ENCODE data around the gene MCF2L2.
"Not testable (repeated sequence)": the region's sequence is repeated elsewhere in the genome, so short reads cannot be mapped to it uniquely, and the experiment has no call there.

The MCF2L2 gene

DNA sequence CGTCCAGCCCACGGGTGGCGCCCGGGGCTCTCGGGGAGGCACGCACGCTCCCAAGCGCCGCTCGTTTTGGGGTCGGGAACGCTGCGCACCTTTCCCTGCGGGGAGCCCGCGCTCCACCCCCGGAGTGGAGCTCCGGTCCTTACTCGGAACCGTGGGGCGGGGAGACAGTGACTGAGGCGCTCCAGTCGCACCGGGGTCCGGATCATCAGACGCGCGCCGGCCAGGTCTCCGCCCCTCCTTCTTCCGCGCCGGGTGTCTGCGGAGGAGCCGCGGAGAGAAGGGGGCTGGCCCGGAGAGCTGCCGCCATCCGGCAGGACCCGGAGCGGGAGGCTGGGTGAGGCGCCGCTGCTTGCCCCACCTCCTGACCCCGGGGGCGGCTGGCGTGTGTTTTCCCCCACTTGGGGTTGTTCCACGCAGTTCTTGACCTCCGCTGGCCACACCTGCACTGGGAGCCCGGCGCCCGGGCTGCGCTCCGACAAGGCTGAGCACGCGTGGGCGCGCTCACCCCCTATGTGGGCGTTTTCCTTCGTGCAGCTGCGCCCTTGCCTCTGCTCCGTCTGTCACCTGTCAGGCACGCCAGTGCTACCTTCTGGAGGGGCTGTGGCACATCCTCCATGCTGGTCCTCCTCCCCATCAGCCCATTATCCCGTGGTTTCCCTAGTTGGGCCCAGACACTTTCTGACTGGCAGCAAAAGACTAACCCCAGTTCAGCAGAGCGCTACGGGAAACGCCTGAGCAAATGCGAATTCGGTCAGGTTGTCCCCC lies at the start of gene MCF2L2:
MCF2L2 (minus strand) TSS at position 173 of the 765 bp plus-strand sequence. CDS start 642 bp downstream, outside the sequence.
- no peak for DNase-seq (ENCODE audit: low spot score)

DNA sequence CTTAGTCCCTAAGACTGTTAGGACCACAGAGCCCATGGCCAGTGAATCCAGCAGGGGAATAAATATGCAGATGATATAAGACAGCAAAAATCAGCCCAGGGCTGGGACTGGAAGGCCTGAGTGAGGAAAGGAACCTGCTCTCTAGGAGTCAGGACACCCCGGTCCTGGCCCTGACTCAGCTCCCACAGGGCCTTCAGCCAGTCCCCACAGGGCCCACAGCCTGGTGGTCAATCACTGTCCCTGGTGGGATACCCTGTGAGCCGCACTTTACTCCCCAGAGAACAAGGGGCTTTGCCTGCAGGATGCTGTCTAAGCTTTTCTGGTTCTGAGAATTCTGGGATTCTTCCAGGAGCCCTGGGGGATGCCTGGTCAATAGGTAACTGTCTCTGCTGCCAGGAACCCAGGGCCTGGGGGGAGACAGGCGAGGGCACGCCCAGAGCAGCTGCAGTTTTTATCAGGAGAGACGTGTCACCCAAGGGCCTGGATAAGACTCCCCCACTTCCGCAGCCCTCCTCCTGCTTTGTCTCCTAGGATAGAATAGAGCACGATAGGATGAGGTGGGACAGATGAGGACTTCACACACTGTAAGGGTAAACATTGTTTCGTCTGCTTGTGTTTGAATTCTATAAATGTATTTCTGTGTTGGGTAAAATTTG lies 49.5 kb upstream of the MCF2L2 start:
- no peak for DNase-seq (ENCODE audit: low spot score)

DNA sequence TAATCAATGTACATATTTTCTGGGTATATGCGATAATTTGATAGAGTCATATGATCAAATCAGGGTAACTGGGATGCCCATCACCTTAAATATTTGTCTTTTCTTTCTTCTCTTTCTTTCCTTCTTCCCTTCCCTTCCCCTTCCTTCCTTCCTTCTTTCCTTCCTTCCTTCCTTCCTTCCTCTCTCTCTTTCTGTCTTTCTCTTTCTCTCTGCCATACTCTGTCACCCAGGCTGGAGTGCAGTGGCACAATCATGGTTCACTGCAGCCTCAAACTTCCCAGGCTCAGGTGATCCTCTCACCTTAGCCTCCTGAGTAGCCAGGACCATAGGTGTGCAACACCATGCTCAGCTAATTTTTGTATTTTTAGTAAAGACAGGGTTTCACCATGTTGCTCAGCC lies 47.3 kb upstream of the MCF2L2 start:
- not testable (repeated sequence) for DNase-seq (ENCODE audit: low spot score)

GRCh38 chr3:183475016-183475763 lies 46.8 kb upstream of the MCF2L2 start:
- no peak for DNase-seq (ENCODE audit: low spot score)

DNA sequence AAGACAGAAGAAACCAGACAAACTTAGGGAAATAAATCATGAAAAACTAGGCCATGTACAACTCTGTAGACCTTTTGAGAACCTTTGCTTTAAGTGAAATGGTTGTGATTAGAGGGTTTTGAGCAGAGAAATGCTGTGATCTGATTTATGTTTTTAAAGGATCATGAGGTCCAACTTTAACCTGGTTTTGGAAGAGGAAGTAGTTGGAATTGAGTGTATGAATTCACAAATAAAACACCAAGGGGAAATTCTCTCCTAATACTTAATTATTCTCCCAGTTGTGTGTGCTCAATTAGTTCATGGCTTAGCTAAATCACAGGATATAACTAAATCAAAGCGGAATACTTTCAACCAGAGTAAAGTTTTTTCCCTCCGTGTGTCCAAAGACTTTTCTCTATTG lies 45.5 kb upstream of the MCF2L2 start:
- no peak for DNase-seq (ENCODE audit: low spot score)

DNA sequence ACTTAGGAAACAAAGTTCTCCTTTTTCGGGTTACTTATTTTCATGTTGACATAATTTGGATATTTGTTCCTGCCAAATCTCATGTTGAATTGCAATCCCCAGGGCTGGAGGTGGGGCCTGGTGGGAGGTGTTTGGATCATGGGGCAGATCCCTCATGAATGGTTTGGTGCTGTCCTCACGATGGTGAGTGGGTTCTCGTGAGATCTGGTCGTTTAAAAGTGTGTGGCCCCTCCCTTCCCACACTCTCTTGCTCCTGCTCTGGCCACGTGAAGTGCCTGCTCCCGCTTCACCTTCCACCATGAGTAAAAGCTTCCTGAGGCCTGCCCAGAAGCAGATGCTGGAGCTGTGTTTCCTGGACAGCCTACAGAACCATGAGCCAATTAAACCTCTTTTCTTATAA lies 43.7 kb upstream of the MCF2L2 start:
- no peak for DNase-seq (ENCODE audit: low spot score)

GRCh38 chr3:183468424-183468823 lies 40.0 kb upstream of the MCF2L2 start:
- no peak for DNase-seq (ENCODE audit: low spot score)

- no peak for DNase-seq (ENCODE audit: low spot score)
Observed at GRCh38 chr3:183466575-183466974, 38.2 kb upstream of the MCF2L2 start.

GRCh38 chr3:183465710-183466109 lies 37.3 kb upstream of the MCF2L2 start:
- not testable (repeated sequence) for DNase-seq (ENCODE audit: low spot score)

- no peak for DNase-seq (ENCODE audit: low spot score)
Observed at GRCh38 chr3:183464480-183464879, 36.1 kb upstream of the MCF2L2 start.

DNA sequence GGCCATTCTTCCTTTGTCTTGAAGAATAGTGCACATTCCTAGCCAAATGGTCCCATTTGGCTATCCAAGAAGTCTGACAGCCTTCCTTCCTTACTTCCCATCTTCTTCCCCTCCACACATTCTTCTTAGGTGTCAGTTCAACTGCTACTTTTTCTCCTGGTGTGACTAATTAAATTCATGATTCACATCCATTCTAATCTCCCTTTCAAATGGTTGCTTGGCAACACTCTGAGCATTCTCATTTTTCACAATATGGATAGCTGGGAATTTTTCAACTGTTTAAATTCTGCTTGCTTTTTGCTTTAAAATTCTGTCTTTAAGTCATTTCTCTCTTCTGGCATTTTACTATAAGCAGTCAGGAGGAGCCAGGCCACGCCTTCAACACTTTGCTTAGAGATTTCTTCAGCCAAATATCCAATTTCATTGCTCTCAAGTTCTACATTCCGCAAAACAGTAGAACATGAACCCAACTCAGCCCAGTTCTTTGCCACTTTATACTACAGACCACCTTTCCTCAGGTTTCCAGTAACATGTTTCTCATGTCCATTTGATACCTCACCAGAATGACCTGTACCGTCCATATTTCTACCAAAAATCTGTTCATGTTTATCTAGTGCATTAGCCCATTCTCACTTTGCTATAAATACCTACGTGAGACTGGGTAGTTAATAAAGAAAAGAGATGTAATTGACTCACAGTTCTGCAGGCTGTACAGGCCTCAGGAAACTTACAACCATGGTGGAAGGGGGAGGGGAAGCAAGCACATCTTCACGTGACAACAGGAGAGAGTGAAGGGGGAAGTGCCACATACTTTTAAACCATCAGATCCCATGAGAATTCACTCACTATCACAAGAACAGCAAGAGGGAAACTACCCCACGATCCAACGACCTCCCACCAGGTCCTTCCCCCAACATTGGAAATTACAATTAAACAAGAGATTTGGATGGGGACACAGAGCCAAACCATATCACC lies 31.9 kb upstream of the MCF2L2 start:
- DNase-seq (ENCODE audit: low spot score), result no peak

DNA sequence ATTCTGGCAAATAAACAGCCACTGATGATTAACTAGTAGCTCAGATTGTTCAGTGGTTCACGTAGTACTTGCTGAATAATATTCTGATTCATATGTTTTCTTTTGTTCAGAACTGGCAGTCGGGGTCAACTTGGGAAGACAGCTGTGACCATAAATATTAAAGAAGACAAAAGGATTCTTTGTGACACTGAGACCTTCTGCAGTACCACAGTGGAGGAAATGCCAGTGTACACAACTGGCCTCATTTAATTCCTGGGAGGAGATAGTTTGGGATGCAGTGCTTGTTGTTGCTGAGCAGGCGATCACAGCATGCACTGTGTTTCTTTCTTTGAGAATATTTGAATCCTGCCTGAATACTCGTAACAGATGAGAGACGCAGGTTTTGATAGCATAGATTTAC lies 26.7 kb upstream of the MCF2L2 start:
- DNase-seq (ENCODE audit: low spot score), result peak; percentile 96

GRCh38 chr3:183454064-183454463 lies 25.6 kb upstream of the MCF2L2 start:
- DNase-seq (ENCODE audit: low spot score), result no peak

GRCh38 chr3:183449791-183450190 lies 21.4 kb upstream of the MCF2L2 start:
- peak; percentile 29 for DNase-seq (ENCODE audit: low spot score)

GRCh38 chr3:183449391-183449790 lies 21.0 kb upstream of the MCF2L2 start:
- peak; percentile 72 for DNase-seq (ENCODE audit: low spot score)

DNA sequence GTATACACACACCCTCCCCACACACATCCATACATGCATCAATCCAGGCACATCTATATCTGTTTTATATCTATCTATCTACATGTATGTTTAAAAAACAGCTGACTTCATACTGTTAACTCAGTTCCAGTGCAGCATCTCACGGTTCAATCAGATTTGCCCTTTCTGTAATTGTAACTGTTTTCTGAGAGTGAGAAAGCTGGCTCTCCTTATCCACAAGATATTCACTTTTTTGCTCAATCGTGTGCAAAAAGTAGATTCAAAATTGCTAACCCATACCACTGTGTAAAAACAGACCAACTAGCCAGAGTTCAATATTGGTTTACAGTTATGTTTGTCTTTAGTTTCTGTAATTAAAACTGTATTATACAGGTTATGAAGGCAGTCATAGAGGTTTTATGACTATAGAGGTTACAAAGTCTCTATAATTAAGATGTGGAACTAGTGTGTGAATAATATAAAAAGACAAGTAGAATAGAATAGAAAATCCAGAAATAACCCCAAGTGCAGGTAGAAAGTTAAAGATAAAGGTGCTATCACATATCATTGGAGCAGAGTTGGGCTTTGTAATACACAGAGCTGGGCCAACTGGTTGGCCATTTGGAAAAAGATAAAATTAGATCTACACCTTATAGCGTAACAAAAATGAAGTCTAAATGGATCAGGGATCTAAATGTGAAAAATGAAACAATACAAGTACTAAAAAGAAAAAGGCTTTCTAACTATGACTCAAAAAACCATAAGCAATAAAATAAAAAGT lies 20.1 kb upstream of the MCF2L2 start:
- DNase-seq (ENCODE audit: low spot score), result peak; percentile 41

DNA sequence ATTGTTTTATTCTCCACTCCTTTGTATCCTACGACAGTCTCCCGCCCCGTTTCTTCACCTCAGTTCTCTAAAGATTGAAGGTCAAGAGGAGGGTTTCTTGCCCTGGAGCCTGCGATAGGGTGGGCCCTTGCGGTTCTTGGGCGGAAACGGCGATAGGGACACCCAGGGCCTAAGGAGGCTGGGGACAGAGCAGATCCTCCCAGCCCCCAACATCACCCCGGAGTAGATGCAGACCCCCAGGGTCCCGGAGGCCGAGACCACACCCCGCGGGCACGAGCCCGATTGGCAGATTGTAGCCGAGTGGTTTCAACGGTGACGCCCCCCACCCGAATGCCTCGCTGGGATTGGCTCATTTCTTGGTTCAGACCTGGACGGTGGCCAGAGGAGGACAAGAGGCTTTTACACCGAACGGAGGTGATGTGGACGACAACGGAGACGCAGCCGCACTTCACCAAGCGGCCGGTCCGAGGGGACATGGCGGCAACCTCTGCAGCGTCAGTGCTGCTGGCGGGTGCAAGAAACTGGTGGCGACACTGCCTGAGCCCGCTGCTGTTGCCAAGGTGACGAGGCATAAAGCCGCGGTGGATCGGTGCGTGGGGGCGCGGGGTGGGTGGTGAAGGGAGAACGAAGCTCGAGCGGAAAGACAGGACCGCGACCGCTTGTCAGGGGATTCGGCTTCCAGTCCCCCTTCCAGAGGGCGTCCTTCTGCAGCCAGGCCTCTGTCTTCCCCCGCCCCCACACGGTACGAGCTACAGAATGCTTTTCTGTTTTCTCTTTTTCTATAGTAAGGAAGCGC lies 19.0 kb upstream of the MCF2L2 start:
- peak; percentile 82 for DNase-seq (ENCODE audit: low spot score)

GRCh38 chr3:183446838-183447205 lies 18.4 kb upstream of the MCF2L2 start:
- DNase-seq (ENCODE audit: low spot score), result no peak

DNA sequence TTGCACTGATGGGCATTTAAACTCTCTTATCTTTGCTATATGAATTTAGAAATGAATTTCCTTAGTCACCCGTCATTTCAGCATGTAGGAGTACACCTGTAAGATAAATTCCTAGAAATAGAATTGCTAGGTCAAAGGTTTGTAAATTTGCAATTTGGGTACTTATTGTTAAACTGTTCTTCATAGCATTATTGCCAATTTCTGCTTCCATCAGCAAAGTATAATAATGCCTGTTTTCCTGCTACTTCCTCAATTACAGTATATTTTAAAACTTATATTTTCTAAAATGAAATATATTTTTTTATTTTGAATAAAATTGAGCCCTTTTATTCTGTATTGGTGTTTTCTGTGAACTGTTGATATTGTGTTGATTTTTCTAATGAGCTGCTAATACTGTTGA lies 16.3 kb upstream of the MCF2L2 start:
- DNase-seq (ENCODE audit: low spot score), result no peak

All from pons (tissue), 1 donor.